ENCODE measurements around the gene TTLL10. TPM values are rescaled to one million over a fixed set of nuclear protein-coding genes. Genes with fewer than 3 reads are reported as not detected.

The TTLL10 gene
- total RNA-seq, 4 donors from 2014 or later = 0.40 to 0.48 TPM; not detected in 2

DNA sequence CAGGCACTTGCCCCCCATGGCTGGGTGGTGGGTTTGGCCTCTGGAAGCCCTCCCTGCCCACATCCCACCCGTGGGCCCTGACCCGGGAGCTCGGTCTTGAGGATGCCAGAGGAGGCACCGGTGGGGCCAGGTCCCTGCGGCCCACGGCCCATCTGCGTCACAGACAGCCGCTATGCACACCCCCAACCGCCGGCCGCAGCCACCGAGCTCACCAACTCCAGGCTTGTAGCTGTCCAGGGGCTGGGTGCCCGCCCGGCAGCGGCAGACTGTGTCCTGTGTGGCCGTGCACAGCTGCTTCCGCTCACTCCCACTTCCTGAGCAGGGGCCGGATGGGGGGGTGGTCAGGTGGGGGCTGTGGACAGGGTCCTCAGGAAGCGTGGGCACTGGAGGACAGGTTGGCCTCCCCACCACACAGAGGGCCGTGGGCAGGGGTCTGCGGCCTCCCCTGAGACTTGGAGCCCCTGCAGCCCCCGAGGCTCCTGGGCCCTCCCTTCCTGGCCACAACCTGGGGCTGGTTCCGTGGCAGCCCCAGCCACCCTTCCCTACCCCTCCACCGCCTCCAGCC is 39.2 kb downstream of the TTLL10 start:
- TF ChIP-seq EP300 (IDR thresholded peaks at IDR 0.05; ENCODE audit: low read depth) (no peak), POLR2A (IDR thresholded peaks at IDR 0.05) (peak; percentile 14), POLR2AphosphoS5 (IDR thresholded peaks at IDR 0.05) (peak in 1 of 3 donors; percentile 16)
- 38% methylated on average over 15 of the region's 24 CpGs; no CpG with 5 or more reads in 1 of the 2 donors for WGBS, 2 donors (ENCODE audit: low coverage in 1 of 2)
- H3K27me3 ChIP-seq = peaks cover 32% of the 10 kb centered on the region
- intact Hi-C loops (cut with DNase I; ENCODE audit: low total_unique reads) (no loop called here), in situ Hi-C loops (cut with MboI; ENCODE audit: low pct_ligation_motif_present in 1 of 4, low pct_unique_long_range_greater_than_20kb in 1 of 4, low sequenced_read_pairs in 3 of 4) (no loop called here)
- peak overlapping the region in 3 of 4 donors; percentile 8 to 18 (median 9) for H3K4me3 ChIP-seq
- H3K9me3 ChIP-seq = no peaks in the 10 kb centered on the region
- DNase-seq = peak; percentile 78
- peaks cover 0 to 15% (median 5%) of the 10 kb centered on the region in 4 donors for H3K36me3 ChIP-seq
- H3K27ac ChIP-seq = peak overlapping the region; percentile 22 to 78 (median 52)
- peaks cover 7 to 32% (median 15%) of the 10 kb centered on the region in 4 donors for H3K4me1 ChIP-seq

- H3K4me1 ChIP-seq = peaks cover 4 to 24% (median 9%) of the 10 kb centered on the region in 4 donors
- no peaks in the 10 kb centered on the region for H3K9me3 ChIP-seq
- H3K36me3 ChIP-seq = peaks cover 0 to 22% (median 9%) of the 10 kb centered on the region in 4 donors
- intact Hi-C loops (cut with DNase I; ENCODE audit: low total_unique reads) = no loop called here
- DNase-seq = peak; percentile 71
- H3K27me3 ChIP-seq = peaks cover 25% of the 10 kb centered on the region
- in situ Hi-C loops (cut with MboI; ENCODE audit: low pct_ligation_motif_present in 1 of 4, low pct_unique_long_range_greater_than_20kb in 1 of 4, low sequenced_read_pairs in 3 of 4) = no loop called here
- TF ChIP-seq CTCF (IDR thresholded peaks at IDR 0.05) = no peak
- peak in 1 of 3 donors; percentile 53 for TF ChIP-seq POLR2AphosphoS5 (IDR thresholded peaks at IDR 0.05)
- no peak for TF ChIP-seq POLR2A (IDR thresholded peaks at IDR 0.05)
- TF ChIP-seq EP300 (IDR thresholded peaks at IDR 0.05; ENCODE audit: low read depth) = no peak
- 37% methylated on average over 35 of the region's 56 CpGs; no CpG with 5 or more reads in 1 of the 2 donors for WGBS, 2 donors (ENCODE audit: low coverage in 1 of 2)
- peak within 1 kb of the TSS in 2 of 4 donors; percentile 9 to 18 for H3K4me3 ChIP-seq
- peak within 1 kb of the TSS; percentile 22 to 78 (median 52) for H3K27ac ChIP-seq
Measured at GRCh38 chr1:1213345-1214265, 39.9 kb downstream of the TTLL10 start, which contains the start of gene TNFRSF4. Gene TNFRSF4 (minus strand): TSS chr1:1214153. CDS start chr1:1214127, 26 bp downstream.

- WGBS, 2 donors (ENCODE audit: low coverage in 1 of 2) = 60 to 73% methylated on average over 1 to 5 of the region's 11 CpGs
- TF ChIP-seq EP300 (IDR thresholded peaks at IDR 0.05; ENCODE audit: low read depth) = no peak
- TF ChIP-seq POLR2A (IDR thresholded peaks at IDR 0.05) = no peak
- no peak for TF ChIP-seq POLR2AphosphoS5 (IDR thresholded peaks at IDR 0.05)
- no peak for TF ChIP-seq CTCF (IDR thresholded peaks at IDR 0.05)
- H3K4me3 ChIP-seq = no peak overlapping the region
- in situ Hi-C loops (cut with MboI; ENCODE audit: low pct_ligation_motif_present in 1 of 4, low pct_unique_long_range_greater_than_20kb in 1 of 4, low sequenced_read_pairs in 3 of 4) = no loop called here
- H3K27ac ChIP-seq = peak overlapping the region in 1 of 4 donors; percentile 23
- peaks cover 10% of the 10 kb centered on the region for H3K27me3 ChIP-seq
- no peak for DNase-seq
- intact Hi-C loops (cut with DNase I; ENCODE audit: low total_unique reads) = no loop called here
- H3K9me3 ChIP-seq = no peaks in the 10 kb centered on the region
- peaks cover 0 to 23% (median 11%) of the 10 kb centered on the region in 4 donors for H3K36me3 ChIP-seq
- H3K4me1 ChIP-seq = peaks cover 0 to 21% (median 6%) of the 10 kb centered on the region in 4 donors
Measured at GRCh38 chr1:1215080-1215676, 41.5 kb downstream of the TTLL10 start.

GRCh38 chr1:1215881-1216605 is 42.4 kb downstream of the TTLL10 start:
- in situ Hi-C loops (cut with MboI; ENCODE audit: low pct_ligation_motif_present in 1 of 4, low pct_unique_long_range_greater_than_20kb in 1 of 4, low sequenced_read_pairs in 3 of 4) (no loop called here), intact Hi-C loops (cut with DNase I; ENCODE audit: low total_unique reads) (no loop called here)
- H3K27ac ChIP-seq = peak overlapping the region in 1 of 4 donors; percentile 34
- peaks cover 4% of the 10 kb centered on the region for H3K27me3 ChIP-seq
- 92% methylated on average over 14 of the region's 21 CpGs; no CpG with 5 or more reads in 1 of the 2 donors for WGBS, 2 donors (ENCODE audit: low coverage in 1 of 2)
- H3K36me3 ChIP-seq = peaks cover 0 to 30% (median 13%) of the 10 kb centered on the region in 4 donors
- peaks cover 0 to 21% (median 6%) of the 10 kb centered on the region in 4 donors for H3K4me1 ChIP-seq
- no peak for TF ChIP-seq EP300 (IDR thresholded peaks at IDR 0.05; ENCODE audit: low read depth)
- TF ChIP-seq POLR2A (IDR thresholded peaks at IDR 0.05) = no peak
- no peak for TF ChIP-seq CTCF (IDR thresholded peaks at IDR 0.05)
- TF ChIP-seq POLR2AphosphoS5 (IDR thresholded peaks at IDR 0.05) = no peak
- H3K9me3 ChIP-seq = no peaks in the 10 kb centered on the region
- no peak for DNase-seq
- H3K4me3 ChIP-seq = no peak overlapping the region

All from transverse colon (tissue), 4 donors.